Iris pigment epithelial cell (primary cell): ENCODE measurements around the gene PRDM5.
A peak's percentile ranks its signal among the peaks of the same experiment; 100 is the strongest.
"Not testable (repeated sequence)": the region's sequence is repeated elsewhere in the genome, so short reads cannot be mapped to it uniquely, and the experiment has no call there.

Experiments
- DNase-seq: peaks from one replicate; pipeline ENCODE4 v3.0.0-alpha.2; 2011; ENCODE audit warnings: low read depth

PRDM5 gene

GRCh38 chr4:120753854-120754253 is 168.7 kb downstream of the PRDM5 start:
- no peak for DNase-seq

GRCh38 chr4:120750152-120750525 is 172.4 kb downstream of the PRDM5 start:
- DNase-seq: no peak

- DNase-seq: no peak
Observed at GRCh38 chr4:120749445-120750151, 172.9 kb downstream of the PRDM5 start.

- DNase-seq: not testable (repeated sequence)
Observed at GRCh38 chr4:120741636-120742035, 180.9 kb downstream of the PRDM5 start.

GRCh38 chr4:120736312-120736711 is 186.2 kb downstream of the PRDM5 start:
- no peak for DNase-seq

- DNase-seq: no peak
Observed at GRCh38 chr4:120733968-120734367, 188.6 kb downstream of the PRDM5 start.

GRCh38 chr4:120733054-120733453 is 189.5 kb downstream of the PRDM5 start:
- DNase-seq: no peak

GRCh38 chr4:120731561-120731960 is 191.0 kb downstream of the PRDM5 start:
- no peak for DNase-seq

GRCh38 chr4:120730777-120731320 is 191.7 kb downstream of the PRDM5 start:
- no peak for DNase-seq

GRCh38 chr4:120728892-120729675 is 193.4 kb downstream of the PRDM5 start:
- DNase-seq: no peak

- DNase-seq: no peak
Observed at GRCh38 chr4:120725639-120726580, 196.6 kb downstream of the PRDM5 start.

GRCh38 chr4:120724656-120725055 is 197.9 kb downstream of the PRDM5 start:
- no peak for DNase-seq

- DNase-seq: no peak
Observed at GRCh38 chr4:120723986-120724385, 198.5 kb downstream of the PRDM5 start.

GRCh38 chr4:120723105-120723504 is 199.4 kb downstream of the PRDM5 start:
- no peak for DNase-seq

GRCh38 chr4:120722655-120723054 is 199.9 kb downstream of the PRDM5 start:
- no peak for DNase-seq

GRCh38 chr4:120720354-120720934 is 202.1 kb downstream of the PRDM5 start:
- DNase-seq: no peak

- peak; percentile 55 for DNase-seq
Observed at GRCh38 chr4:120718979-120719566, 203.5 kb downstream of the PRDM5 start.

- DNase-seq: no peak
Observed at GRCh38 chr4:120716346-120716745, 206.2 kb downstream of the PRDM5 start.

- DNase-seq: peak; percentile 27
Observed at GRCh38 chr4:120714417-120715010, 208.0 kb downstream of the PRDM5 start.

GRCh38 chr4:120709991-120710390 is 212.5 kb downstream of the PRDM5 start:
- DNase-seq: peak; percentile 74

- no peak for DNase-seq
Observed at GRCh38 chr4:120704538-120704937, 218.0 kb downstream of the PRDM5 start.
